NCI-H2171 treated with DMSO at 0.1 percent for 48 hours (cell line): ENCODE measurements around the gene PHACTR3.

ENCODE experiments used
- DNase-seq: peaks from one replicate; lab custom pipeline; 2025; lab: John Stamatoyannopoulos, UW

PHACTR3 gene

GRCh38 chr20:59814840-59815340, 210.6 kb downstream of the PHACTR3 start:
- no peak for DNase-seq

DNA sequence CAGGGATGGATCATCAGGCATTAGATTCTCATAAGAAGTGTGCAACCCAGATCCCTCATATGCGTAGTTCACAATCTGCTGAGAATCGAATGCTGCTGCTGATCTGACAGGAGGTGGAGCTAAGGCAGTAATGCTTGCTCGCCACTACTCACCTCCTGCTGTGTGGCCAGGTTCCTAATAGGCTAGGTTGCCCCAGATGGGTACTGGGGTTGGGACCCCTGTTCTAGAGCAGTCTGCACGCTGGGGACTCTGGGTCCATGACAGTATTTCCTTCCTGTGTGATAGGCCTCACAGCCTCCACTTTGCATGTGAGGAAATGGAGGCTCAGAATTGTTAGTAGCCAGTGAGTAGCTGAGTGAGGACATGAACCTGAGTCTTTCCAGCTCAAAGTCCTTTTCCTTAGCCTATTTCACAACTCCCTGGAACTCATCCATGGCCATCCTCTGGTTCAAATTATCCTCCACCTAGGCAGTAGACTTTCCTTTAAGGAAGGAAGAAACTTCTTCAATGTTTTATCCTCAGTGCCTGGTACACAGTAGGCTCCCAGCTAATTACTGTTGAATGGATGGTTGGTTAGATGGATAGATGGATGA, 211.9 kb downstream of the PHACTR3 start:
- DNase-seq = no peak

GRCh38 chr20:59817406-59817805, 213.1 kb downstream of the PHACTR3 start:
- DNase-seq = no peak

DNA sequence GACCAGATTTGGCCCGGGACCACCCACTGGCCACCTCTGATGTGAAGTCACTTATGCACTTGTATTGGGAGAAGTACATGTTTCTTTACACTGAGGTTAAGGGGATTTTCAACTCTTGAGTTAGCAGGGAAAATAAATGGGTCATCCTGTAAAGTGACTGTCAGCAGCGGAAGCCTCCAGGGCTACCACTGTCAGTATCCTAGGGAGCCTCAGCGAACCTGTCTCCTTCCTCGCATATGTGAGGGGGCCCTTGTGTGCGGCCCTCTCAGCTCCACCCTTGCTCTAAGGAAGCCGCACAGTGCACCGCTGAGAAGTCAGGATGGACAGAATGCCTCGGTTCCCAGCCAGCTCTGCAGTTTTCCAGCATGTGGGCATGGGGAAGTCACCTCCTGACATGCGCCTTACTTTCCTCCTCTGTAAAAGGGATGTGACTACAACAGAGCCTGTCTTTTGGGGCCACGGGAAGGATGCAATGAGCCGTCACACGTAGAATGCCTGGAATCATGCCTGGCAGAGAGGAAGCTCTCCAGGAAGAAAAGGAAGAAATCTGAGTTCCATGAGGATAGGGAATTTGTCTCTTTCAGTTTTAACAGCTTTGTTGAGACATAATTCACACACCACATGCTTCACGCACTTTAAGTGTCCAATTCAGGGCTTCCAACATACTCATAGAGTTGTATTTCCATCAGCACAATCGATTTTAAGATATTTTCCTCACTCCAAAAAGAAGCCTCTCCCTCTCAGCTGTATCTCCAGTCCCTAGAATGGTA, 213.7 kb downstream of the PHACTR3 start:
- DNase-seq = no peak

DNA sequence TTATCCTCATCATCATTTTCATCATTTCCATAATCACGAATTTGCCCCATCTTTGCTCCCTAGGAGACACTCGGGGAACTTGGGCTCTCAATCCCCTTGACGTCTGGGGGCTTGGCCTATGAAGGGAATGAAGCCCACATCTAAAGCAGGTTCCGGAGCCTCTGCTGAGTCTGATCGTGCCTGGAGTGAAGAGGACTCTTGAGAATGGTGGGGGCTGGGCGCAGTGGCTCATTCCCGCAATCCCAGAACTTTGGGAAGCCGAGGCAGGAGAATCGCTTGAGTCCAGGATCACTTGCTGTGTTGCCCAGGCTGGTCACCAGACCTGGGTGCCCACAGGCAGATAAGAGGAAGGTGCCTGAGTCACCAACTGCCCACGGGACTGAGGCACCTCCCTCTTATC, 214.6 kb downstream of the PHACTR3 start:
- DNase-seq = no peak

DNA sequence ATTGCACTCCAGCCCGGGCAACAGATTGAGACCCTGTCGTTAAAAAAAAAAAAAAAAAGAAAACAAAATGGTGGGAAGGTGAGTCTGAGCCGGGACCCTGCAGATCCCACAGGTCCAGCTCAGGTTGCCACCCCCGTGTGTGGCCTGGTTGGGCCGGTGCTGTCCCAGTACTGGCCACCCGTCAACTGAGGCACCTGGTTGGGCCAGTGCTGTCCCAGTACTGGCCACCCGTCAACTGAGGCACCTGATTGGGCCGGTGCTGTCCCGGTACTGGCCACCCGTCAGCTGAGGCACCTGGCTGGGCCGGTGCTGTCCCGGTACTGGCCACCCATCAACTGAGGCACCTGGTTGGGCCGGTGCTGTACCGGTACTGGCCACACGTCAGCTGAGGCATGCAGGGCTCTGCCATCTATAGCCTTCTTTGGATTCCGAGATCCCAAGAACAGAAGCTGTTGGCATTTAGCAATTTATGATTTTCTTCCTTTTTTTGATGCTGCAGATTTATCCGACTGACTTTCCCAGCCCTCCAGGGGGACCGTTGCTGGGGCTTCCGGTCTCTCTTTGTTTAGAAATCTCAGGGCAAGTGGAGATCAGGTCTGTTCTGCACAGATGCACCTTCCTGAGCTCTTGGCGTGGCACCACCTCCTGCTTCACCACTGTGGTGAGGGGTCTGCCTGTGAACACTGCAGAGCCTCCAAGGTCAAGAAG, 215.3 kb downstream of the PHACTR3 start:
- DNase-seq = no peak

DNA sequence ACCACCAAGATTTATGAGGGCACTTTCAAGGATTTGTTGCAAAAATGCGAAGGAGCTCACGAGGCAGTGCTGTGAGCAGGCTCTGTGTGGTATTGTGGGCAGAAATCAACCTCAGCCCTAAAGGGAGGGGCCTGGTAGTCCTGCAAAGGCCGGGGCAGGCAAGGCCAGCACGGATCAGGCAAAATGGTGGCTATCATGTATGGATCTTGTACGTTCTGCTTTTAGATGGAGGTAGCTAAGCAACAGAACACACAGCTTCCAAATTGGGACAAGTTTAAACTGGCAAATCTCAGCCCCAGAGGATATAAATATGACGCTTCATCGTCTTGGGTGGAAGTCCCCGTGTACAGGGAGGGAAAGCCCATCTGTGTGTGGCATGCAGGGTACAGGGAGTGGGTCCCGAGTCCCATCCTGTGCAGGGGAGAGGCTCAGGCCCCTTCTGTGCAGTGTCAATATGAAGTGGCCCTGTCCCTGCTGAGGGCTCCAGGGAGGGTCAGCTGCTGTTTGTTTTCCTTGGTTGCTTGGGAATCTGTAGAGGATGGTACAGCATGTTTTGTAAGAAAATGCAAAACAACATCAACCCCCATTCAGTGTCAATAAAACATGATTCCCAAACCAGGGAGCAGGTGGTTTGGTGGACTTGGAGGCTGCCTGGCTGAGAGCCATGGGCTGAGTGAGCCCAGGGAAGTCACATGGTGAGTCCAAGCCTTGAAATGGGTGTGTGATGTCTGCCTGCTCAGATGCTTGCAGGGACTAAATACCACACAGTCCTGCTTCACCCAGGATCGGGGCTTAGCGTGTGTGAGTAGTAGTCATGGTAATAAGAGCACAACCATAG, 216.1 kb downstream of the PHACTR3 start:
- DNase-seq = peak; percentile 86

- no peak for DNase-seq
These were observed 216.9 kb downstream of the PHACTR3 start for GRCh38 chr20:59821201-59821600.

GRCh38 chr20:59821788-59822187, 217.4 kb downstream of the PHACTR3 start:
- DNase-seq = no peak

- no peak for DNase-seq
These were observed 218.1 kb downstream of the PHACTR3 start for GRCh38 chr20:59822291-59823029.

- no peak for DNase-seq
These were observed 218.7 kb downstream of the PHACTR3 start for GRCh38 chr20:59823030-59823423.

- no peak for DNase-seq
These were observed 219.3 kb downstream of the PHACTR3 start for GRCh38 chr20:59823491-59824259.

DNA sequence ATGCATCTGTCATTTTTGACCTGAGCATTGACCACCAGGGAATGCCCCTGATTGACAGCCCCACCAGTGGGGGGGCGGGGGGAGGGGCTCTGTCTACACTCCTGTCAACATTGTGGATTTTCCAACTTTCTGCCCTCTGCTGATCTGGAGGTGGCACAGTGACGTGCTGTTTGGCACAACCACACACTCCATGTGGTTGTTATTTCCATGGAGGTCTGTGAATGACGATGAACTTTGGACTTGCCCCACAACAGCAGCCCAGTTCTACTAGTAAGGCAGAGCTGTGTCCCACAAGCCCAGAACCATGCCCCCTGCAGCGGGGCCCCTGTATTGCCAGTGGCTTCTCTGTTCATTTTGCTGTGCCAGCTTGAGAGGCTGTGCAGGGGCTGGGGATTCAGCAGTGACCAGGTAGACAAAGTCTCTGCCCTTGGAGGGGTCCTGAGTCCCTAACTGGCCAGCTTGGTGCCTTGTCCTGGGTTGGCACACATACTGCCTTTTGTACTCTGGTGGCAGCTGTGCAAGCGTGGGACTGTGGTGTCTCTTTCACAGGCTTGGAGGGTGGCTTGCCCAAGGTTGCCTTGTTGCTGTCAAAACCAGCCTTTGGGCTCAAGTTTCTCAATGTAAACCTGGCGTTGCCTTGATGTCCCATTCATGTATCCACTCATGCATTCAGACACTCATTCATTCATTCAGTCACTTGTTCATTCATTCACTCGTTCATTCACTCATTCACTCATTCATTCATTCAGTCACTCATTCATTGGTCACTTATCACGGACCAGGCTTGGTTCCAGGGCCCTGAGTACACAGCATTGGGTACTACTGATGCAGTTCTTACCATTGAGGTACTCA, 220.6 kb downstream of the PHACTR3 start:
- DNase-seq = no peak

DNA sequence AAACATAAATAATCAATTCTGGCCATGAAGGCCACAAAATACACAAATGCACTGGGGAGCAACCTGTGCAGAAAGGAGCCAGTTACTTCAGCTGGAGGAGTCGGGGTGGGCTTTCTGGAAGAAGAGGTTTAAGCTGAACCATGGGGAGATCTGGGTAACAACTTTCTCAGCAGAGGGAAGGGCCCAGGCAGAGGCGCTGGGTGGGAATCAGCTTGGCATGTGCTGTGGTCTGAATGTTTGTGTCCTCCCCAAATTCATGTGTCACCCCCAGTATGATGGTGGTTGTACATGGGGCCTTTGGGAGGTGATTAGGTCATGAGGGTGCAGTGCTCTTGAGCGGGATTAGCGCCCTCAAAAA, 221.2 kb downstream of the PHACTR3 start:
- DNase-seq = no peak

- peak; percentile 82 for DNase-seq
These were observed 221.8 kb downstream of the PHACTR3 start for GRCh38 chr20:59825944-59826759.

GRCh38 chr20:59827138-59828056, 223.1 kb downstream of the PHACTR3 start:
- no peak for DNase-seq

GRCh38 chr20:59828125-59829053, 224.0 kb downstream of the PHACTR3 start:
- no peak for DNase-seq
